K562 treated with DMSO at 1 percent for 48 hours (cell line): Measurements from ENCODE around the gene SIRPD. TPM values are rescaled to one million over a fixed set of nuclear protein-coding genes. Genes with fewer than 3 reads are reported as not detected.

Source experiments
- total RNA-seq: library from RNA; unstranded; fragments of 300-600 nt; gene quantifications from 2 replicates; pipeline ENCODE4 v1.2.3, GENCODE V29; 2022; ENCODE audit warnings: low replicate concordance; ENCODE audit errors: extremely low read depth

Gene SIRPD
- not detected in 2 replicates for total RNA-seq

DNA sequence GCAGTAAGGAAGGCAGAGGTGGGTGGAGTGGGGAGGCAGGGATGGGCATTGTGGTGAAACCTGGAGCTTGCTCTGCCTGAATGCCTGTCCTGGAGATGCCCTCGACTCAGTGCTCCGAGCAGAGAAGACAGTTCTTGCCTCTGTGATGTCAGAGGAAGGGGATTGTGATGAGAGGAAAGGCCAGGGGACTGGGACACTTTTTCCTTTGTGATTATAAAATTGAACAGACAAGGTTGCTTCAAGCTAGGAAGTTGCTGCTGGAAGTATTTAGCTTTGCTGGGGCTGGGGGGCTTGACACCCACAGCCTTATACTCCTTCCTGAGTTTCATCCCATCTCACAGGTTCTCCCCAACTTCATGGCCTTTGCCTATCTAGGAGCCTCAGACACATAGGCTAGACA, at the start of gene SIRPD:
SIRPD (minus strand) TSS at position 101 of the 400 bp plus-strand sequence; CDS start at position 49, 52 bp downstream.

DNA sequence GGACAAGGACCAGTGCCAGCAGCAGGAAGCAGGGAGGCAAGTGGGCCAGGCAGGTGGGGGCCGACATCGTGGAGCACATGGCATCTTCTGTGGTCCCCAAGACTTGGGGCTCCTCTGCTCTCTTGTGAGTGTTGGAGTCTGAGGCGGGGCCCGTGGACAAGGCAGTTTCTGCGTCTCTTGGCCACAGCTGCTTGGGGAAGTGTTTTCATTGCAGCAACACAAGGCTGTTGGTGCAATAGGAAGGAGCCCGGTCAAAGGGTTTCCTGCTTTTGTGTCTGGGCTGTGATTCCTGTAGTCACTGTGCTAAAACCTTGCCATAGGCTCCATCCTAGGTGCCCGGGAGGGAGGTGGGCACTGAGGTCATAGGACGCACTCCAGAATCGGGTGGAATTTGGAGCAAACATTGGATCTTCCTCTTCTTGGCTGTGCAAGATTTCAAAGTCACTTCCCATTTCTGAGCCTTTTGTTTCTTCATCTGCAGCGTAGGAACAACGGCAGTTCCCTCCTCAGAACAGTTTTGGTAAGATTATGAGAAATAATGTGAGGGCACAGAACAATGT, 66.1 kb downstream of the SIRPD start, which contains the start of gene SIRPB2:
SIRPB2 (minus strand) TSS at position 140 of the 560 bp plus-strand sequence; CDS start at position 79, 61 bp downstream.

Other genes with a start within 250 kb of the SIRPD start
- not detected in 2 replicates for gene SDCBP2, start 228.6 kb downstream of the SIRPD start, total RNA-seq
- not detected in 2 replicates for gene FKBP1A, start 164.7 kb downstream of the SIRPD start, total RNA-seq
- not detected in 2 replicates for gene NSFL1C, start 90.9 kb downstream of the SIRPD start, total RNA-seq
- not detected in 2 replicates for gene SIRPB2, start 66.3 kb downstream of the SIRPD start, total RNA-seq
- gene SIRPB1, start 62.3 kb upstream of the SIRPD start, total RNA-seq, result not detected in 2 replicates
- gene SIRPG, start 100.1 kb upstream of the SIRPD start, total RNA-seq, result not detected in 2 replicates